Left forelimb (tissue), 1 donor: ENCODE data around the gene PCDHB9.
"Not testable (repeated sequence)": the region's sequence is repeated elsewhere in the genome, so short reads cannot be mapped to it uniquely, and the experiment has no call there.

Source experiments
- DNase-seq: peaks from one replicate; pipeline ENCODE4 v3.0.0-alpha.2; 2018; ENCODE audit warnings: low spot score

The PCDHB9 gene

DNA sequence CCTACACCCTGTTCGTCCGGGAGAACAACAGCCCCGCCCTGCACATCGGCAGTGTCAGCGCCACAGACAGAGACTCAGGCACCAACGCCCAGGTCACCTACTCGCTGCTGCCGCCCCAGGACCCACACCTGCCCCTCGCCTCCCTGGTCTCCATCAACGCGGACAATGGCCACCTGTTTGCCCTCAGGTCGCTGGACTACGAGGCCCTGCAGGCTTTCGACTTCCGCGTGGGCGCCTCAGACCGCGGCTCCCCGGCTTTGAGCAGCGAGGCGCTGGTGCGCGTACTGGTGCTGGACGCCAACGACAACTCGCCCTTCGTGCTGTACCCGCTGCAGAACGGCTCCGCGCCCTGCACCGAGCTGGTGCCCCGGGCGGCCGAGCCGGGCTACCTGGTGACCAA lies 1.7 kb downstream of the PCDHB9 start:
- DNase-seq, result not testable (repeated sequence)

DNA sequence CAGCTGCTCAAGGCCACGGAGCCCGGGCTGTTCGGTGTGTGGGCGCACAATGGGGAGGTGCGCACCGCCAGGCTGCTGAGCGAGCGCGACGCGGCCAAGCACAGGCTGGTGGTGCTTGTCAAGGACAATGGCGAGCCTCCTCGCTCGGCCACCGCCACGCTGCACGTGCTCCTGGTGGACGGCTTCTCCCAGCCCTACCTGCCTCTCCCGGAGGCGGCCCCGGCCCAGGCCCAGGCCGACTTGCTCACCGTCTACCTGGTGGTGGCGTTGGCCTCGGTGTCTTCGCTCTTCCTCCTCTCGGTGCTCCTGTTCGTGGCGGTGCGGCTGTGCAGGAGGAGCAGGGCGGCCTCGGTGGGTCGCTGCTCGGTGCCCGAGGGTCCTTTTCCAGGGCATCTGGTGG lies 2.2 kb downstream of the PCDHB9 start:
- not testable (repeated sequence) for DNase-seq

DNA sequence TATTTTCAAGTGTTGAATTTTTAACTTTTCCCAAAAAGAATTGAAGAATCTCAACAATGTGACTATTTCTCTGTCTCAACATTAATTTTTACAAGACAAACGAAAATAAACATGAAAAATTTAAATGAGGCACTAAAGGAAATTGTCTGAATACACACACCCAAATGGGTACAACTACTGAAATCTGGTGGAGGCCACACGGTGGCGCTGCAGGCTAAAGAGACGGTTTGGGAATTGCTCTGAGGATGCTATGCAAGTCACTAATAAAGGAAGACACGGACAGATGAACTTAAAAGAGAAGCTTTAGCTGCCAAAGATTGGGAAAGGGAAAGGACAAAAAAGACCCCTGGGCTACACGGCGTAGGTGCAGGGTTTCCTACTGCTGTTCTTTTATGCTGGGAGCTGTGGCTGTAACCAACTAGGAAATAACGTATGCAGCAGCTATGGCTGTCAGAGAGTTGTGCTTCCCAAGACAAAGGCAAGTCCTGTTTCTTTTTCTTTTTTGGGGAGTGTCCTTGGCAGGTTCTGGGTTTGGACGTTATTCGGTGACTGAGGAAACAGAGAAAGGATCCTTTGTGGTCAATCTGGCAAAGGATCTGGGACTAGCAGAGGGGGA lies 5.3 kb downstream of the PCDHB9 start, which contains the start of gene PCDHB10:
Gene PCDHB10 (plus strand): TSS at position 244 of the 616 bp plus-strand sequence. CDS start 200 bp downstream, at position 444.
- DNase-seq, result no peak

DNA sequence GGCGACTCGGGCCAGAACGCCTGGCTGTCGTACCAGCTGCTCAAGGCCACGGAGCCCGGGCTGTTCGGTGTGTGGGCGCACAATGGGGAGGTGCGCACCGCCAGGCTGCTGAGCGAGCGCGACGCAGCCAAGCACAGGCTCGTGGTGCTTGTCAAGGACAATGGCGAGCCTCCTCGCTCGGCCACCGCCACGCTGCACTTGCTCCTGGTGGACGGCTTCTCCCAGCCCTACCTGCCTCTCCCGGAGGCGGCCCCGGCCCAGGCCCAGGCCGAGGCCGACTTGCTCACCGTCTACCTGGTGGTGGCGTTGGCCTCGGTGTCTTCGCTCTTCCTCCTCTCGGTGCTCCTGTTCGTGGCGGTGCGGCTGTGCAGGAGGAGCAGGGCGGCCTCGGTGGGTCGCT lies 7.4 kb downstream of the PCDHB9 start:
- not testable (repeated sequence) for DNase-seq

DNA sequence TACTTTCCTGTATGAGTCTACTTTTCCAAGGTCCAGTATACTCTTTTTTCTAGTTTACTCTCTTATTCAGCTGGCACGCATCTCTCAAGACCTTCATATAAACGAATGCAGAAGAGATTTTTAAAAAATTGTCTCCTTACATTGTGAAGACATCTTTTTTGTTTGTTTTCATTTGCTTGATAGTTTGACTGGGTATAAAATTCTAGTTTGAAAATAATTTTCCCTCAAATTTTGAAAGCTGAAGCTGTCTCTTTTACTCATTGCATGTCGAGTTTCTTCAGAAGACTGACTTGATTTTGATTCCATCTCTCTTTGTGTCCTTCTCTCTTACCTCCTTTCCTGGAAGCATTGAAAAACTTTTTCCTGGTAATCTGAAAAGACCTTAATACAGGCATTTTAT lies 9.4 kb downstream of the PCDHB9 start:
- DNase-seq, result no peak

DNA sequence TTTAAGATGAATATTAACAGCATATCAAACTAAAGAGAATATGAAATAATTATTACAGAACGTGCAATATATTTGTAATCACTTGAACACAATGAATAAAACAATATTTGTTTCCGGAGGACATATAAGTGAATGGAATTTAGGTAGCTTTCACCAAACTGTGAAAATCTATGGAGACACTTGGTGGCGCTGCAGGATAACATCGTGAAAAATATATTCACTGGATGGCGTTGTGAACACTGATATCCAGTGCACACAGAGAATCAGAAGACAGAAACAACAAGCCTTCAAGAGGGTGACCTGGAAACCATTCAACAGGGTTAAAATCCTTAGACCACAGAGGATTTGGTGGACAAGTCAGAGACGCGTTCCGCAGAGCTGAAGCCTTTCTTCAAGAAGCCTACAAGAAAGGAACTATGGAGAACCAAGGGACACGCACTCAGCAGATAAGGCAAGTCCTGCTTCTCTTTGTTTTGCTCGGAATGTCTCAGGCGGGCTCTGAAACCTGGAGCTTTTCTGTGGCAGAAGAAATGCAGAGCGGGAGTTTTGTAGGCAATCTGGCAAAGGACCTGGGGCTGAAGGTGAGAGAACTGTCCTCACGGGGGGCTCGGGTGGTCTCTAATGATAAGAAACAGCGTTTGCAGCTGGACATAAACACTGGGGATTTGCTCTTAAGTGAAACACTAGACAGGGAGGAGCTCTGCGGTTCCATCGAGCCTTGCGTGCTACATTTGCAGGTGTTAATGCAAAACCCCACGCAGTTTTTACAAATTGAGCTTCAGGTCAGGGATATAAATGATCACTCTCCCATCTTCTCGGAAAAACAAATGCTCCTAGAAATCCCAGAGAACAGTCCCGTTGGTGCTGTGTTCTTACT lies 12.6 kb downstream of the PCDHB9 start, which contains the start of gene PCDHB11:
Gene PCDHB11 (plus strand): TSS at position 269 of the 877 bp plus-strand sequence. CDS start 148 bp downstream, at position 417.
- no peak for DNase-seq

DNA sequence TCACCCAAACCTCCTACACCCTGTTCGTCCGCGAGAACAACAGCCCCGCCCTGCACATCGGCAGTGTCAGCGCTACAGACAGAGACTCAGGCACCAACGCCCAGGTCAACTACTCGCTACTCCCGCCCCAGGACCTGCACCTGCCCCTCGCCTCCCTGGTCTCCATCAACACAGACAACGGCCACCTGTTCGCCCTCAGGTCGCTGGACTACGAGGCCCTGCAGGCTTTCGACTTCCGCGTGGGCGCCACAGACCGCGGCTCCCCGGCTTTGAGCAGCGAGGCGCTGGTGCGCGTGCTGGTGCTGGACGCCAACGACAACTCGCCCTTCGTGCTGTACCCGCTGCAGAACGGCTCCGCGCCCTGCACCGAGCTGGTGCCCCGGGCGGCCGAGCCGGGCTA lies 14.2 kb downstream of the PCDHB9 start:
- not testable (repeated sequence) for DNase-seq

DNA sequence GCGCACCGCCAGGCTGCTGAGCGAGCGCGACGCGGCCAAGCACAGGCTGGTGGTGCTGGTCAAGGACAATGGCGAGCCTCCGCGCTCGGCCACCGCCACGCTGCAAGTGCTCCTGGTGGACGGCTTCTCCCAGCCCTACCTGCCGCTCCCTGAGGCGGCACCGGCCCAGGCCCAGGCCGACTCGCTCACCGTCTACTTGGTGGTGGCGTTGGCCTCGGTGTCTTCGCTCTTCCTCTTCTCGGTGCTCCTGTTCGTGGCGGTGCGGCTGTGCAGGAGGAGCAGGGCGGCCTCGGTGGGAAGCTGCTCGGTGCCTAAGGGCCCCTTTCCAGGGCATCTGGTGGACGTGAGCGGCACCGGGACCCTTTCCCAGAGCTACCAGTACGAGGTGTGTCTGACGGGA lies 14.7 kb downstream of the PCDHB9 start:
- DNase-seq, result not testable (repeated sequence)

DNA sequence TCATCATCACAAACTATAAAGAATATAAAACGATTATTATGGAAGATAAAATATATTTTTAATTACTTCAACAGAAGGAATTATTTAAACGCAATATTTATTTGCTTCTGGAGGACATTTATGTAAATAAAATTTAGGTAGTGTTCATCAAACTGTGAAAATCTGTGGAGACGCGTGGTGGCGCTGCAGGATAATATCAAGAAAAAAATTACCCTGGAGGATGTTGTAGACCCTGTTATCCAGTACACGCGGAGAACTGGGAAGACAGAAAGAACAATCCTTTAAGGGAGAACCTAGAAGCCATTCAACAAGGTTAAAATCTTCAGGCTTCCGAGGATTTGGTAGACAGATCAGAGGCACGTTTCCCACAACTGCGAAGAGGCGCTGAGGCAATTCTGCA lies 21.5 kb downstream of the PCDHB9 start, which contains the start of gene PCDHB12:
Gene PCDHB12 (plus strand): TSS at position 242 of the 400 bp plus-strand sequence. CDS start 189 bp downstream, outside the sequence.
- DNase-seq, result no peak

DNA sequence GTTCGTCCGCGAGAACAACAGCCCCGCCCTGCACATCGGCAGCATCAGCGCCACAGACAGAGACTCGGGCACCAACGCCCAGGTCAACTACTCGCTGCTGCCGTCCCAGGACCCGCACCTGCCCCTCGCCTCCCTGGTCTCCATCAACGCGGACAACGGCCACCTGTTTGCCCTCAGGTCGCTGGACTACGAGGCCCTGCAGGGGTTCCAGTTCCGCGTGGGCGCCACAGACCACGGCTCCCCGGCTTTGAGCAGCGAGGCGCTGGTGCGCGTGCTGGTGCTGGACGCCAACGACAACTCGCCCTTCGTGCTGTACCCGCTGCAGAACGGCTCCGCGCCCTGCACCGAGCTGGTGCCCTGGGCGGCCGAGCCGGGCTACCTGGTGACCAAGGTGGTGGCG lies 23.3 kb downstream of the PCDHB9 start:
- DNase-seq, result not testable (repeated sequence)

DNA sequence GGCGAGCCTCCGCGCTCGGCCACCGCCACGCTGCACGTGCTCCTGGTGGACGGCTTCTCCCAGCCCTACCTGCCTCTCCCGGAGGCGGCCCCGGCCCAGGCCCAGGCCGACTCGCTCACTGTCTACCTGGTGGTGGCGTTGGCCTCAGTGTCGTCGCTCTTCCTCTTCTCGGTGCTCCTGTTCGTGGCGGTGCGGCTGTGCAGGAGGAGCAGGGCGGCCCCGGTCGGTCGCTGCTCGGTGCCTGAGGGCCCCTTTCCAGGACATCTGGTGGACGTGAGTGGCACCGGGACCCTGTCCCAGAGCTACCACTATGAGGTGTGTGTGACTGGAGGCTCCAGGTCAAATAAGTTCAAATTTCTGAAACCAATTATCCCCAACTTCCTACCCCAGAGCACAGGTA lies 23.9 kb downstream of the PCDHB9 start:
- not testable (repeated sequence) for DNase-seq

DNA sequence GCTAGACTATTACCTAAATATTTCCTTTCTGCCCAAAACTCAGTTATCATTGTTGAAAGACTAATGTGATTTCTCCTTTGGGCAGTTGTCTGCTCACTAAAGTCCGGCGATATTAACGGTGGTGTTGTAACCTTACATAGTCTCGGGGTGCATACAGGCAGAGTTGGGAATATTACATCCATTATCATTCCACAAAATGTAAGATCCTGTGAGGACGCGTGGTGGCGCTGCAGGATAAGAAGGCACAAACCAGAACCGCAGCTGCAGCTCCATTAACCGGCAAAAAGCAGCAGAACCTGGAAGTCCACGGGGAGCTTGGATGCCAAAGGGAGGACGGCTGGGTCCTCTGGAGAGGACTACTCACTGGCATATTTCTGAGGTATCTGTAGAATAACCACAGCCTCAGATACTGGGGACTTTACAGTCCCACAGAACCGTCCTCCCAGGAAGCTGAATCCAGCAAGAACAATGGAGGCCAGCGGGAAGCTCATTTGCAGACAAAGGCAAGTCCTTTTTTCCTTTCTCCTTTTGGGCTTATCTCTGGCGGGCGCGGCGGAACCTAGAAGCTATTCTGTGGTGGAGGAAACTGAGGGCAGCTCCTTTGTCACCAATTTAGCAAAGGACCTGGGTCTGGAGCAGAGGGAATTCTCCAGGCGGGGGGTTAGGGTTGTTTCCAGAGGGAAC lies 26.8 kb downstream of the PCDHB9 start, which contains the start of gene PCDHB13:
Gene PCDHB13 (plus strand): TSS at position 264 of the 684 bp plus-strand sequence. CDS start 205 bp downstream, at position 469.
- DNase-seq, result not testable (repeated sequence)

DNA sequence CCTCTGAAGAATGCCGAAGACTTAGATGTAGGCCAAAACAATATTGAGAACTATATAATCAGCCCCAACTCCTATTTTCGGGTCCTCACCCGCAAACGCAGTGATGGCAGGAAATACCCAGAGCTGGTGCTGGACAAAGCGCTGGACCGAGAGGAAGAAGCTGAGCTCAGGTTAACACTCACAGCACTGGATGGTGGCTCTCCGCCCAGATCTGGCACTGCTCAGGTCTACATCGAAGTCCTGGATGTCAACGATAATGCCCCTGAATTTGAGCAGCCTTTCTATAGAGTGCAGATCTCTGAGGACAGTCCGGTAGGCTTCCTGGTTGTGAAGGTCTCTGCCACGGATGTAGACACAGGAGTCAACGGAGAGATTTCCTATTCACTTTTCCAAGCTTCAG lies 27.6 kb downstream of the PCDHB9 start:
- DNase-seq, result not testable (repeated sequence)

DNA sequence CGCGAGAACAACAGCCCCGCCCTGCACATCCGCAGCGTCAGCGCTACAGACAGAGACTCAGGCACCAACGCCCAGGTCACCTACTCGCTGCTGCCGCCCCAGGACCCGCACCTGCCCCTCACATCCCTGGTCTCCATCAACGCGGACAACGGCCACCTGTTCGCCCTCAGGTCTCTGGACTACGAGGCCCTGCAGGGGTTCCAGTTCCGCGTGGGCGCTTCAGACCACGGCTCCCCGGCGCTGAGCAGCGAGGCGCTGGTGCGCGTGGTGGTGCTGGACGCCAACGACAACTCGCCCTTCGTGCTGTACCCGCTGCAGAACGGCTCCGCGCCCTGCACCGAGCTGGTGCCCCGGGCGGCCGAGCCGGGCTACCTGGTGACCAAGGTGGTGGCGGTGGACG lies 28.5 kb downstream of the PCDHB9 start:
- not testable (repeated sequence) for DNase-seq

DNA sequence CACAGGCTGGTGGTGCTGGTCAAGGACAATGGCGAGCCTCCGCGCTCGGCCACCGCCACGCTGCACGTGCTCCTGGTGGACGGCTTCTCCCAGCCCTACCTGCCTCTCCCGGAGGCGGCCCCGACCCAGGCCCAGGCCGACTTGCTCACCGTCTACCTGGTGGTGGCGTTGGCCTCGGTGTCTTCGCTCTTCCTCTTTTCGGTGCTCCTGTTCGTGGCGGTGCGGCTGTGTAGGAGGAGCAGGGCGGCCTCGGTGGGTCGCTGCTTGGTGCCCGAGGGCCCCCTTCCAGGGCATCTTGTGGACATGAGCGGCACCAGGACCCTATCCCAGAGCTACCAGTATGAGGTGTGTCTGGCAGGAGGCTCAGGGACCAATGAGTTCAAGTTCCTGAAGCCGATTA lies 29.1 kb downstream of the PCDHB9 start:
- not testable (repeated sequence) for DNase-seq

DNA sequence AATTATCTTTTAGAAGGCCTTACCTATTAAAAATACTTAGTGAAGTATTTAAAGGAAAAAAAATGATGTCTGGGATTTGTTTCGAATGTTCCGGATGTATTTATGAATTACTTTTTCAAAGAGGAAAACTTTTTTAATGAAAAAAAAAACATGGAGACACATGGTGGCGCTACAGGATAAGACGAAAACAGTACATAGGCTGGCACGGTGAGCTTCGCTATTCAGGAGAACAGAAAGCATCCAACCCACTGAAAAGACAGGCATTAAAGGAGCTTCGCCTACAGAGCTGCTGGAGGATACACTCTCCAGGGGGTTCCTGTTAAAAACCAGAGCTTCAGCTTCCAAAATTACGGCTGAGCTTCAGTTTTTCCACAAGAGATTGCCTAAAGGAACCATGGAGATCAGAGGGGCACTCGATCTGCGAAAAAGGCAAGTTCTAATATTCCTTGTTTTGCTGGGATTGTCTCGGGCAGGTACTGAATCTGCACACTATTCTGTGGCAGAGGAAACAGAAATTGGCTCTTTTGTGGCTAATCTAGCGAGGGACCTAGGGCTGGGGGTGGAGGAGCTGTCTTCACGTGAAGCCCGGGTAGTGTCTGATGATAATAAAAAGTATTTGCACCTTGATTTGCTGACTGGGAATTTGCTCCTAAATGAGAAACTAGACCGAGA lies 36.3 kb downstream of the PCDHB9 start, which contains the start of gene PCDHB14:
Gene PCDHB14 (plus strand): TSS at position 232 of the 672 bp plus-strand sequence. CDS start 163 bp downstream, at position 395.
- DNase-seq, result no peak

DNA sequence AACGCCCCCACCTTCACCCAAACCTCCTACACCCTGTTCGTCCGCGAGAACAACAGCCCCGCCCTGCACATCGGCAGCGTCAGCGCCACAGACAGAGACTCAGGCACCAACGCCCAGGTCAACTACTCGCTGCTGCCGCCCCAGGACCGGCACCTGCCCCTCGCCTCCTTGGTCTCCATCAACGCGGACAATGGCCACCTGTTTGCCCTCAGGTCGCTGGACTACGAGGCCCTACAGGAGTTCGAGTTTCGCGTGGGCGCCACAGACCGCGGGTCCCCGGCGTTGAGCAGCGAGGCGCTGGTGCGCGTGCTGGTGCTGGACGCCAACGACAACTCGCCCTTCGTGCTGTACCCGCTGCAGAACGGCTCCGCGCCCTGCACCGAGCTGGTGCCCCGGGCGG lies 37.9 kb downstream of the PCDHB9 start:
- DNase-seq, result not testable (repeated sequence)

DNA sequence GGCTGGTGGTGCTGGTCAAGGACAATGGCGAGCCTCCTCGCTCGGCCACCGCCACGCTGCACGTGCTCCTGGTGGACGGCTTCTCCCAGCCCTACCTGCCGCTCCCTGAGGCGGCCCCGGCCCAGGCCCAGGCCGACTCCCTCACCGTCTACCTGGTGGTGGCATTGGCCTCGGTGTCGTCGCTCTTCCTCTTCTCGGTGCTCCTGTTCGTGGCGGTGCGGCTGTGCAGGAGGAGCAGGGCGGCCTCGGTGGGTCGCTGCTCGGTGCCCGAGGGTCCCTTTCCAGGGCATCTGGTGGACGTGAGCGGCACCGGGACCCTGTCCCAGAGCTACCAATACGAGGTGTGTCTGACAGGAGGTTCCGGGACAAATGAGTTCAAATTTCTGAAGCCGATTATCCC lies 38.5 kb downstream of the PCDHB9 start:
- DNase-seq, result not testable (repeated sequence)

DNA sequence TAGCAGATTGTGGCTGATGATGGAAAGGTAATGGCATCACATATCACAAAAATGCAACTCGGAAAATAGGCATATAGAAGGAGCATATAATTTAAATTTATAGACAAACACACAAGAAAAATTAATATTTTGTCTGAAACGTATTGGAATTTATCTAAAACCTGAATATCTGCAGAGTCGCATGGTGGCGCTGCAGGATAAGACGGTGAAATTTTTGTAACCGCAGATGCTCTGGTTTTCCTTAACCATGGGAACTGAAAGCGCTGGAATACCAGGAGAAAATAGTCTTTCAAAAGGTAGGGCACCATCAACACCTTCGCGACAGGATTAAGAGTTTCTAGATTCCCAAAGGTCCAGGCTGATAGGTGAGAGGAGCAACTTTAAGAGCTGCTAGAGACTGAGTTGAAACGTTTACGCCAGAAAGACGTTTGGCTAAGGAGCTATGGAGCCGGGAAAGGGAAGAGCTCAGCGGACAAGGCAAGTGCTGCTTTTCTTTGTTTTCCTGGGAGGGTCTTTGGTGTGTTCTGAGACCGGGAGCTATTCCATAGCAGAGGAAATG lies 47.2 kb downstream of the PCDHB9 start:
- no peak for DNase-seq

DNA sequence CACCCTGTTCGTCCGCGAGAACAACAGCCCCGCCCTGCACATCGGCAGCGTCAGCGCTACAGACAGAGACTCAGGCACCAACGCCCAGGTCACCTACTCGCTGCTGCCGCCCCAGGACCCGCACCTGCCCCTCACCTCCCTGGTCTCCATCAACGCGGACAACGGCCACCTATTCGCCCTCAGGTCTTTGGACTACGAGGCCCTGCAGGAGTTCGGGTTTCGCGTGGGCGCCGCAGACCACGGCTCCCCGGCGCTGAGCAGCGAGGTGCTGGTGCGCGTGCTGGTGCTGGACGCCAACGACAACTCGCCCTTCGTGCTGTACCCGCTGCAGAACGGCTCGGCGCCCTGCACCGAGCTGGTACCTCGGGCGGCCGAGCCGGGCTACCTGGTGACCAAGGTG lies 49.0 kb downstream of the PCDHB9 start:
- not testable (repeated sequence) for DNase-seq
